GM18517 (cell line): ENCODE measurements around the gene TBC1D32.
"Not testable (repeated sequence)": the region's sequence is repeated elsewhere in the genome, so short reads cannot be mapped to it uniquely, and the experiment has no call there.

ENCODE experiments used
- ATAC-seq: cut with Tn5 transposase; IDR thresholded peaks from one replicate; pipeline ENCODE4 v1.9.1; 2021; ENCODE audit warnings: mild to moderate bottlenecking, moderate library complexity; ENCODE audit not compliant: unreplicated experiment

TBC1D32 gene

GRCh38 chr6:121334299-121335086 is at the start of gene TBC1D32:
TBC1D32 (minus strand) TSS chr6:121334480; CDS start chr6:121334430, 50 bp downstream.
- ATAC-seq = peak; percentile 94

GRCh38 chr6:121383478-121383877 is 49.2 kb upstream of the TBC1D32 start:
- no peak for ATAC-seq

- no peak for ATAC-seq
Observed at GRCh38 chr6:121382467-121383121, 48.3 kb upstream of the TBC1D32 start.

GRCh38 chr6:121376411-121376810 is 42.1 kb upstream of the TBC1D32 start:
- ATAC-seq = no peak

- ATAC-seq = not testable (repeated sequence)
Observed at GRCh38 chr6:121374219-121374618, 39.9 kb upstream of the TBC1D32 start.

GRCh38 chr6:121365536-121366521 is 31.5 kb upstream of the TBC1D32 start:
- ATAC-seq = no peak

GRCh38 chr6:121356575-121356974 is 22.3 kb upstream of the TBC1D32 start:
- ATAC-seq = no peak

GRCh38 chr6:121354764-121355163 is 20.5 kb upstream of the TBC1D32 start:
- no peak for ATAC-seq

- ATAC-seq = no peak
Observed at GRCh38 chr6:121352941-121353340, 18.7 kb upstream of the TBC1D32 start.

GRCh38 chr6:121351916-121352315 is 17.6 kb upstream of the TBC1D32 start:
- ATAC-seq = no peak

- no peak for ATAC-seq
Observed at GRCh38 chr6:121349596-121349995, 15.3 kb upstream of the TBC1D32 start.

- ATAC-seq = no peak
Observed at GRCh38 chr6:121347484-121347883, 13.2 kb upstream of the TBC1D32 start.

GRCh38 chr6:121344539-121344938 is 10.3 kb upstream of the TBC1D32 start:
- ATAC-seq = no peak

GRCh38 chr6:121339639-121340226 is 5.5 kb upstream of the TBC1D32 start:
- ATAC-seq = no peak

GRCh38 chr6:121338956-121339355 is 4.7 kb upstream of the TBC1D32 start:
- no peak for ATAC-seq

GRCh38 chr6:121338366-121338765 is 4.1 kb upstream of the TBC1D32 start:
- ATAC-seq = no peak

GRCh38 chr6:121335087-121336008 is 1.1 kb upstream of the TBC1D32 start:
- peak; percentile 7 for ATAC-seq

- ATAC-seq = not testable (repeated sequence)
Observed at GRCh38 chr6:121333694-121334093, 586 bp downstream of the TBC1D32 start.

- no peak for ATAC-seq
Observed at GRCh38 chr6:121333196-121333595, 1.1 kb downstream of the TBC1D32 start.

- ATAC-seq = no peak
Observed at GRCh38 chr6:121330516-121330915, 3.8 kb downstream of the TBC1D32 start.
